ENCODE results near the gene ENAH. TPM values are rescaled to one million over a fixed set of nuclear protein-coding genes. Genes with fewer than 3 reads are reported as not detected.
"Not testable (repeated sequence)": the region's sequence is repeated elsewhere in the genome, so short reads cannot be mapped to it uniquely, and the experiment has no call there.

ENAH gene
- total and polyA plus RNA-seq, 2 donors (not counting 1 experiment from before 2014, with no cell fraction given): 85.0 to 210 TPM

GRCh38 chr1:225638853-225639252 is 14.1 kb downstream of the ENAH start:
- H3K4me2 ChIP-seq (ENCODE audit: extremely low read depth, insufficient read depth, low read length): no peak overlapping the region

GRCh38 chr1:225637651-225638199 is 15.2 kb downstream of the ENAH start:
- H3K36me3 ChIP-seq (ENCODE audit: control insufficient read depth, insufficient read depth, low read length): no peaks in the 10 kb centered on the region
- no peak overlapping the region for H3K4me2 ChIP-seq (ENCODE audit: extremely low read depth, insufficient read depth, low read length)

More at GRCh38 chr1:225638853-225639252, 14.1 kb downstream of the ENAH start:
- Histone ChIP-seq H3K27me3 (ENCODE audit: control insufficient read depth, insufficient read depth, low read length) (no peaks in the 10 kb centered on the region), H3K79me2 (ENCODE audit: control insufficient read depth, insufficient read depth, low read length) (peaks cover 69% of the 10 kb centered on the region), H3K36me3 (ENCODE audit: control insufficient read depth, insufficient read depth, low read length) (no peaks in the 10 kb centered on the region), H4K20me1 (ENCODE audit: control insufficient read depth, extremely low read depth, insufficient read depth, low read length) (peaks cover 4% of the 10 kb centered on the region), H3K27ac (ENCODE audit: insufficient read depth, low read length) (no peak overlapping the region), H3K9me3 (ENCODE audit: control insufficient read depth, insufficient read depth, low read depth, low read length) (no peaks in the 10 kb centered on the region), H2AFZ (ENCODE audit: low read length) (no peak overlapping the region), H3K4me1 (ENCODE audit: control insufficient read depth, extremely low read depth, insufficient read depth, low read length) (no peaks in the 10 kb centered on the region), H3K9ac (ENCODE audit: insufficient read depth, low read length) (no peak overlapping the region), H3K4me3 (replicated peaks in 1 of 4; ENCODE audit: control extremely low read depth in 1 of 4, insufficient read depth in 1 of 4, low read depth in 3 of 4, low read length in 4 of 4) (no peak overlapping the region)
- TF ChIP-seq CTCF (conservative IDR thresholded peaks at IDR 0.05 in 1 of 2, IDR thresholded peaks at IDR 0.05 in 1 of 2; ENCODE audit: low read depth in 1 of 2, low read length in 2 of 2) (no peak), EZH2 (IDR thresholded peaks at IDR 0.05; ENCODE audit: low read length, missing control alignments) (no peak)
- no peak for DNase-seq (ENCODE audit: low read depth in 2 of 2)

GRCh38 chr1:225636992-225637391 is 15.9 kb downstream of the ENAH start:
- not testable (repeated sequence) for H3K36me3 ChIP-seq (ENCODE audit: control insufficient read depth, insufficient read depth, low read length); H3K4me2 ChIP-seq (ENCODE audit: extremely low read depth, insufficient read depth, low read length); H3K9ac ChIP-seq (ENCODE audit: insufficient read depth, low read length); H4K20me1 ChIP-seq (ENCODE audit: control insufficient read depth, extremely low read depth, insufficient read depth, low read length); H3K27ac ChIP-seq (ENCODE audit: insufficient read depth, low read length); H3K4me1 ChIP-seq (ENCODE audit: control insufficient read depth, extremely low read depth, insufficient read depth, low read length); H3K4me3 ChIP-seq (replicated peaks in 1 of 4; ENCODE audit: control extremely low read depth in 1 of 4, insufficient read depth in 1 of 4, low read depth in 3 of 4, low read length in 4 of 4); DNase-seq (ENCODE audit: low read depth in 2 of 2); H3K9me3 ChIP-seq (ENCODE audit: control insufficient read depth, insufficient read depth, low read depth, low read length); H2AFZ ChIP-seq (ENCODE audit: low read length); H3K27me3 ChIP-seq (ENCODE audit: control insufficient read depth, insufficient read depth, low read length)
- H3K79me2 ChIP-seq (ENCODE audit: control insufficient read depth, insufficient read depth, low read length): peaks cover 61% of the 10 kb centered on the region

More at GRCh38 chr1:225637651-225638199, 15.2 kb downstream of the ENAH start:
- DNase-seq (ENCODE audit: low read depth in 2 of 2): no peak
- TF ChIP-seq EZH2 (IDR thresholded peaks at IDR 0.05; ENCODE audit: low read length, missing control alignments): no peak
- TF ChIP-seq CTCF (conservative IDR thresholded peaks at IDR 0.05 in 1 of 2, IDR thresholded peaks at IDR 0.05 in 1 of 2; ENCODE audit: low read depth in 1 of 2, low read length in 2 of 2): no peak
- Histone ChIP-seq H3K9me3 (ENCODE audit: control insufficient read depth, insufficient read depth, low read depth, low read length) (no peaks in the 10 kb centered on the region), H3K4me1 (ENCODE audit: control insufficient read depth, extremely low read depth, insufficient read depth, low read length) (no peaks in the 10 kb centered on the region), H3K4me3 (replicated peaks in 1 of 4; ENCODE audit: control extremely low read depth in 1 of 4, insufficient read depth in 1 of 4, low read depth in 3 of 4, low read length in 4 of 4) (no peak overlapping the region), H3K27me3 (ENCODE audit: control insufficient read depth, insufficient read depth, low read length) (no peaks in the 10 kb centered on the region), H3K27ac (ENCODE audit: insufficient read depth, low read length) (no peak overlapping the region), H2AFZ (ENCODE audit: low read length) (no peak overlapping the region), H3K9ac (ENCODE audit: insufficient read depth, low read length) (no peak overlapping the region), H4K20me1 (ENCODE audit: control insufficient read depth, extremely low read depth, insufficient read depth, low read length) (peaks cover 4% of the 10 kb centered on the region), H3K79me2 (ENCODE audit: control insufficient read depth, insufficient read depth, low read length) (peaks cover 67% of the 10 kb centered on the region)

Data from fibroblast of lung (primary cell).